Spinal cord (tissue), 10 donors: ENCODE data around the gene ERC1. TPM values are rescaled to one million over a fixed set of nuclear protein-coding genes. Genes with fewer than 3 reads are reported as not detected.
"Not testable (repeated sequence)": the region's sequence is repeated elsewhere in the genome, so short reads cannot be mapped to it uniquely, and the experiment has no call there.

ENCODE experiments used
- DNase-seq, 6 donors: peaks; one replicate each; pipeline versions ENCODE4 v3.0.0 to v3.0.0-alpha.2; 2013 to 2015; ENCODE audit warnings: low spot score in 6 of 6, low read depth in 4 of 6
- H3K27ac ChIP-seq: one replicate; pipeline ENCODE4 v1.5.1; 2013; ENCODE audit warnings: low read depth, low read length, control low read depth
- H3K27me3 ChIP-seq: one replicate; pipeline ENCODE4 v1.6.1; 2013; ENCODE audit warnings: low read length; ENCODE audit not compliant: control insufficient read depth, insufficient read depth
- H3K36me3 ChIP-seq: one replicate; pipeline ENCODE4 v1.6.1; 2013; ENCODE audit warnings: low read length; ENCODE audit not compliant: control insufficient read depth, insufficient read depth
- H3K4me1 ChIP-seq: one replicate; pipeline ENCODE4 v1.6.1; 2013; ENCODE audit warnings: low read length; ENCODE audit not compliant: control insufficient read depth, insufficient read depth
- H3K4me3 ChIP-seq: one replicate; pipeline ENCODE4 v1.5.1; 2013; ENCODE audit warnings: low read depth, low read length, control low read depth
- H3K9me3 ChIP-seq: one replicate; pipeline ENCODE4 v1.6.1; 2013; ENCODE audit warnings: low read length; ENCODE audit not compliant: control insufficient read depth, insufficient read depth
- whole genome bisulfite sequencing: methylation state at CpG from one replicate; pipeline ENCODE4 v1.1.5; 2013; ENCODE audit warnings: missing lambda C conversion rate; ENCODE audit not compliant: insufficient coverage; 5-methylcytosine and 5-hydroxymethylcytosine counted together
- polyA plus RNA-seq, 2 donors: library from polyadenylated mRNA; unstranded; fragments of 120-200 nt; gene quantifications; one replicate each; pipeline ENCODE4 v1.2.1, GENCODE V29; 2013; ENCODE audit not compliant: insufficient read length in 2 of 2
- total RNA-seq, 2 donors: library from RNA; depleted of rRNA in 1 of 2; stranded (reverse); fragments of 120-200 nt in 1 of 2; fragments of >200 nt in 1 of 2; gene quantifications; one replicate each; pipeline versions ENCODE4 v1.2.3 to v1.2.4, GENCODE V29; 2013 to 2014
- donor health status: healthy.

ERC1 gene
- total and polyA plus RNA-seq, 4 donors: 44.3 to 75.5 (median 47.9) TPM

DNA sequence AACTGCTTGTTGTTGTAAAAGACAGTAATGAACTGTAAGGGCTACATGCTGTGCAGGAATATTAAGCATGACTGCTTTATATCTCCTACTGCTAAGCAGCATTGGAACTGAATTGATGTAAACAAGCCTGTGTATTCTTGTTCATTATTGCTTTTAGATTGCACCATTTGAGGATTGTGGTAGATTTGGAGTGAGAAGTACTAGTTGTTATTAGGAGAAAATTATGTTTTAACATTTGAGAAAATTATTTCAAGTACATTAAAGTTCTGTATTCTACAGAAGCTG is 212.7 kb downstream of the ERC1 start:
- Histone ChIP-seq H3K9me3 (no peaks in the 10 kb centered on the region), H3K27ac (no peak overlapping the region), H3K4me3 (no peak overlapping the region), H3K4me1 (no peaks in the 10 kb centered on the region), H3K27me3 (no peaks in the 10 kb centered on the region), H3K36me3 (no peaks in the 10 kb centered on the region)
- DNase-seq: peak in 2 of 6 donors; percentile 23 to 86

DNA sequence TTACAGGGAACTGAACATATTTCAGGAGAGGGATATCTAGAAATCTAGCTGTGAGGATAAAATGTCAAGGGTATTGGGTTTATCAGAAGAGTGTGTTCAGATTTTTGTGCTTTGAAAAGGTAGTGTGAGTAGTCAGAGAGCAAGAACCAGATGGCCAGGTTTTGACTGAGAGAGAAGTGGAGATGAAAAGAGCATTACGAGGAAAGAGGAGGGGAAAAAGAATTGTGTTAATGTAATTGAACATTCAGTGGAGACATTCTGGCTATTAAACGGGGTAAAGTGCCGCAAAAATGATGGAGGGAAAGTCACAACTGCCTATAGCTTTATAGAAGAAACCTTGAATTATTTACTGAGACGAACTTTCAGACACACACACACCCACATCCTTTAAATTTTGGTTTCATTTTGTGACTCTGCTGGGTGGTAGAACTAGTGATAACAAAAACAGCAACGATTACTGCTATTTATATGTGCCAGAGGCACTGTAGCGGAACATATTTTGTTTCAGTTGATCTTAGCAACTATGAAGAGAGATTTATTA is 213.6 kb downstream of the ERC1 start:
- Histone ChIP-seq H3K4me3 (peak overlapping the region; percentile 14), H3K36me3 (no peaks in the 10 kb centered on the region), H3K4me1 (no peaks in the 10 kb centered on the region), H3K27me3 (no peaks in the 10 kb centered on the region), H3K27ac (no peak overlapping the region), H3K9me3 (no peaks in the 10 kb centered on the region)
- WGBS: 9% methylated on average over 1 of the region's 6 CpGs
- peak in 1 of 6 donors; percentile 13 for DNase-seq

DNA sequence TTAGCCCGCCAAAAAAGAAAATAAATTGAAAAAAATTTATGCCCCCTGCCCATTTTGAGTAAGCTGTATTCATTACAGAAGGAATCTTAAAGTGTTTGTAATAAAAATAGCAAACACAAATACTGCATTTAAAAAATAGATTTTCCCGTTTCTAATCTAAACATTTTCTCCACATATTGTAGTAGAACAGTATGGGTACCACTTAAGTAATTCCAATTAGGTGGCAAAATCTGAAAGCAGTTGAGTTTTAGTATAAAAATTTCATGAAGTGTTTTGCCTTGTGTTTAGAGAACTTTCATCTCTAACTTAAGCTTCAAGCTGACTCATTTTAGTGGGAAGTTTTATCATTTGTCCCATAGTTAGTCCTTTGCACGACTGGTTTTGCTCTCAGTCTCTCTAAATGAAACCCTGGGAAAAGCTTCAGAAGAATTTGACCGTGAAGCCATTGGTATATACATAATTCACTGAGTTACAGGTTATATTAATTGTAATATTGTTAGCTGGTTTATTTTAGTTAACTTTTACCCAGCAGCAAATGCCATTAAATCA is 214.6 kb downstream of the ERC1 start:
- Histone ChIP-seq H3K36me3 (no peaks in the 10 kb centered on the region), H3K27ac (no peak overlapping the region), H3K4me1 (no peaks in the 10 kb centered on the region), H3K9me3 (no peaks in the 10 kb centered on the region), H3K27me3 (no peaks in the 10 kb centered on the region), H3K4me3 (no peak overlapping the region)
- DNase-seq: no peak
- WGBS: no CpG with 5 or more reads among the region's 4 CpGs

GRCh38 chr12:1206118-1206734 is 215.2 kb downstream of the ERC1 start:
- Histone ChIP-seq H3K27ac (no peak overlapping the region), H3K9me3 (no peaks in the 10 kb centered on the region), H3K4me3 (no peak overlapping the region), H3K4me1 (no peaks in the 10 kb centered on the region), H3K27me3 (no peaks in the 10 kb centered on the region), H3K36me3 (no peaks in the 10 kb centered on the region)
- no peak for DNase-seq
- WGBS: no CpG with 5 or more reads among the region's 1 CpG

- no CpG with 5 or more reads among the region's 4 CpGs for WGBS
- H3K36me3 ChIP-seq: no peaks in the 10 kb centered on the region
- H3K4me1 ChIP-seq: no peaks in the 10 kb centered on the region
- no peaks in the 10 kb centered on the region for H3K27me3 ChIP-seq
- H3K9me3 ChIP-seq: no peaks in the 10 kb centered on the region
- H3K4me3 ChIP-seq: no peak overlapping the region
- DNase-seq: no peak
- no peak overlapping the region for H3K27ac ChIP-seq
Measured at GRCh38 chr12:1207276-1207675, 216.3 kb downstream of the ERC1 start.

DNA sequence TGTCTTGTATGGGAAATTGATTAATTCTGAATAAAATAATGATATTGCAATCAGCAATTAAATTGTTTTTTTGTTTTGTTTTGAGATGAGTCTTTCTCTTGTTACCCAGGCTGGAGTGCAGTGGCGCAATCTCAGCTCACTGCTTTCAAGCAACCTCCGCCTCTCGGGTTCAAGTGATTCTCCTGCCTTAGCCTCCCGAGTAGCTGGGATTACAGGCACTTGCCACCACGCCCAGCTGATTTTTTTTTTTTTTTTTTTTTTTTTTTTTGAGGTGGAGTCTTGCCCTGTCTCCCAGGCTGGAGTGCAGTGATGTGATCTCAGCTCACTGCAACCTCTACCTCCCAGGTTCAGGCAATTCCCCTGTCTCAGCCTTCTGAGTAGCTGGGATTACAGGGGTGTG is 217.7 kb downstream of the ERC1 start:
- not testable (repeated sequence) for H3K4me1 ChIP-seq, DNase-seq, H3K9me3 ChIP-seq, H3K27ac ChIP-seq, H3K4me3 ChIP-seq, H3K27me3 ChIP-seq, H3K36me3 ChIP-seq
- WGBS: no CpG with 5 or more reads among the region's 5 CpGs

- Histone ChIP-seq H3K36me3 (no peaks in the 10 kb centered on the region), H3K27ac (no peak overlapping the region), H3K4me1 (no peaks in the 10 kb centered on the region), H3K9me3 (no peaks in the 10 kb centered on the region), H3K4me3 (no peak overlapping the region), H3K27me3 (no peaks in the 10 kb centered on the region)
- WGBS: 77% methylated on average over 7 of the region's 8 CpGs
- no peak for DNase-seq
Measured at GRCh38 chr12:1212526-1212925, 221.5 kb downstream of the ERC1 start.

- 100% methylated on average over 2 of the region's 6 CpGs for WGBS
- Histone ChIP-seq H3K36me3 (no peaks in the 10 kb centered on the region), H3K9me3 (no peaks in the 10 kb centered on the region), H3K4me3 (no peak overlapping the region), H3K4me1 (no peaks in the 10 kb centered on the region), H3K27me3 (no peaks in the 10 kb centered on the region), H3K27ac (no peak overlapping the region)
- DNase-seq: no peak
Measured at GRCh38 chr12:1213205-1213604, 222.2 kb downstream of the ERC1 start.

- DNase-seq: no peak
- H3K9me3 ChIP-seq: no peaks in the 10 kb centered on the region
- H3K4me3 ChIP-seq: no peak overlapping the region
- WGBS: 100% methylated on average over 5 of the region's 7 CpGs
- no peaks in the 10 kb centered on the region for H3K4me1 ChIP-seq
- no peaks in the 10 kb centered on the region for H3K27me3 ChIP-seq
- no peak overlapping the region for H3K27ac ChIP-seq
- H3K36me3 ChIP-seq: no peaks in the 10 kb centered on the region
Measured at GRCh38 chr12:1213618-1214205, 222.7 kb downstream of the ERC1 start.

DNA sequence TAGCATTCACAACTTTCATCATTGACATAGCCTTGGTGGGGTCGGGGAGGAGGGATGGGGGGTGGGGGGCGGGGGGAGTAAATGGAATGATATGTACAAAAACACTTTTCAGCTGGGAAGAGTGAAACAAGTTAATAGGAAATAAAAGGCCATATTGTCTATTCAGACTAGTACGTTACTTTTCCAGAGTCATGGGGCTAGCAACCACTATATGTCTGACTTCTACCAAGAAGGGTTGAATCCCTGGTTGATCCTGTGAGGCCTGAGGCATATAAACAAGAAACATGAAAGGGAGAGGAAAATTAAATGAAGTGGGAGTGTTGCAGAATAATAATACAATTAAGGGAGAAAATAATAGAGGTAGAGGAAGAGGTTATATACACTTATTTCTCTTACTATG is 225.5 kb downstream of the ERC1 start:
- no CpG with 5 or more reads among the region's 3 CpGs for WGBS
- no peak overlapping the region for H3K4me3 ChIP-seq
- no peaks in the 10 kb centered on the region for H3K36me3 ChIP-seq
- H3K27me3 ChIP-seq: no peaks in the 10 kb centered on the region
- H3K9me3 ChIP-seq: no peaks in the 10 kb centered on the region
- peak overlapping the region; percentile 61 for H3K27ac ChIP-seq
- no peak for DNase-seq
- no peaks in the 10 kb centered on the region for H3K4me1 ChIP-seq
